Mesenchymal stem cell (in vitro differentiated cells and primary cell): ENCODE results near the gene PPHLN1.

Experiments
- DNase-seq: peaks from one replicate; pipeline ENCODE4 v3.0.0-alpha.2; 2013
- H2AFZ ChIP-seq: one replicate; pipeline ENCODE4 v1.6.1; 2013; ENCODE audit warnings: low read depth, mild to moderate bottlenecking, control low read depth, inconsistent platforms, low read length, moderate library complexity
- H2AK5ac ChIP-seq: 2 replicates; pipeline ENCODE4 v1.6.1; 2013; ENCODE audit warnings: low read length, moderate library complexity, mild to moderate bottlenecking, inconsistent platforms; ENCODE audit not compliant: severe bottlenecking
- H2BK120ac ChIP-seq: one replicate; pipeline ENCODE4 v1.6.1; 2013; ENCODE audit warnings: low read depth, mild to moderate bottlenecking, inconsistent platforms, low read length, moderate library complexity
- H2BK12ac ChIP-seq, 2 experiments: one replicate each; pipeline ENCODE4 v1.6.1; 2013; ENCODE audit warnings: inconsistent platforms in 2 of 2, low read length in 2 of 2, mild to moderate bottlenecking in 2 of 2, moderate library complexity in 2 of 2, control low read depth in 1 of 2
- H2BK15ac ChIP-seq: one replicate; pipeline ENCODE4 v1.6.1; 2013; ENCODE audit warnings: mild to moderate bottlenecking, low read depth, inconsistent platforms; ENCODE audit not compliant: poor library complexity, severe bottlenecking
- H2BK5ac ChIP-seq: 2 replicates; pipeline ENCODE4 v1.6.1; 2013; ENCODE audit warnings: low read depth, mild to moderate bottlenecking, low read length, control low read depth, inconsistent platforms; ENCODE audit not compliant: poor library complexity, severe bottlenecking
- H3K14ac ChIP-seq, 2 experiments: one replicate each; pipeline ENCODE4 v1.6.1; 2013; ENCODE audit warnings: inconsistent platforms in 2 of 2, low read length in 2 of 2, control low read depth in 1 of 2, mild to moderate bottlenecking in 1 of 2, moderate library complexity in 1 of 2
- H3K18ac ChIP-seq, 2 experiments: one replicate each; pipeline ENCODE4 v1.6.1; 2013; ENCODE audit warnings: inconsistent platforms in 2 of 2, low read length in 2 of 2, control low read depth in 1 of 2, low read depth in 1 of 2, mild to moderate bottlenecking in 1 of 2
- H3K23ac ChIP-seq, 2 experiments: one replicate each; pipeline ENCODE4 v1.6.1; 2013; ENCODE audit warnings: inconsistent platforms in 2 of 2, low read length in 2 of 2, mild to moderate bottlenecking in 2 of 2, moderate library complexity in 2 of 2, control low read depth in 1 of 2
- H3K27ac ChIP-seq: 2 replicates; pipeline ENCODE4 v1.5.1; 2013; ENCODE audit warnings: mild to moderate bottlenecking, moderate library complexity, low read length, control low read depth, inconsistent platforms; ENCODE audit not compliant: poor library complexity, severe bottlenecking
- H3K27me3 ChIP-seq, 2 experiments: 2 replicates each; pipeline versions ENCODE4 v1.6.1 to v1.7.0; 2013; ENCODE audit warnings: low read length in 2 of 2, mild to moderate bottlenecking in 2 of 2, moderate library complexity in 2 of 2, control low read depth in 1 of 2, inconsistent platforms in 1 of 2; ENCODE audit not compliant: control insufficient read depth in 1 of 2, insufficient read depth in 1 of 2
- H3K36me3 ChIP-seq, 2 experiments: 2 replicates each; pipeline versions ENCODE4 v1.6.1 to v1.7.0; 2013; ENCODE audit warnings: low read length in 2 of 2, control low read depth in 1 of 2, inconsistent platforms in 1 of 2, low read depth in 1 of 2, mild to moderate bottlenecking in 1 of 2; ENCODE audit not compliant: insufficient read depth in 2 of 2, control insufficient read depth in 1 of 2
- H3K4ac ChIP-seq, 2 experiments: one replicate each; pipeline ENCODE4 v1.6.1; 2013; ENCODE audit warnings: inconsistent platforms in 2 of 2, low read length in 2 of 2, mild to moderate bottlenecking in 2 of 2, moderate library complexity in 2 of 2, control low read depth in 1 of 2, low read depth in 1 of 2
- H3K4me1 ChIP-seq: 2 replicates; pipeline ENCODE4 v1.6.1; 2013; ENCODE audit warnings: low read depth, low read length, control low read depth; ENCODE audit not compliant: control insufficient read depth, insufficient read depth
- H3K4me2 ChIP-seq: 2 replicates; pipeline ENCODE4 v1.6.1; 2013; ENCODE audit warnings: low read length, mild to moderate bottlenecking, inconsistent platforms; ENCODE audit not compliant: poor library complexity, severe bottlenecking
- H3K4me3 ChIP-seq, 2 experiments: 2 replicates each; pipeline versions ENCODE4 v1.5.1 to v1.7.0; 2013; ENCODE audit warnings: low read length in 2 of 2, mild to moderate bottlenecking in 2 of 2, control low read depth in 1 of 2, low read depth in 1 of 2; ENCODE audit not compliant: insufficient read depth in 1 of 2
- H3K79me1 ChIP-seq: replicated peaks from 2 replicates; pipeline ENCODE4 v1.6.1; 2013; ENCODE audit warnings: mild to moderate bottlenecking, control low read depth, low read length, inconsistent platforms; ENCODE audit not compliant: poor library complexity, severe bottlenecking
- H3K9ac ChIP-seq: 2 replicates; pipeline ENCODE4 v1.7.0; 2013; ENCODE audit warnings: mild to moderate bottlenecking, low read length, moderate library complexity
- H3K9me3 ChIP-seq: 2 replicates; pipeline ENCODE4 v1.7.0; 2013; ENCODE audit warnings: mild to moderate bottlenecking, low read length; ENCODE audit not compliant: control insufficient read depth
- H4K8ac ChIP-seq: one replicate; pipeline ENCODE4 v1.6.1; 2013; ENCODE audit warnings: inconsistent platforms, mild to moderate bottlenecking, low read length, moderate library complexity
- H4K91ac ChIP-seq: one replicate; pipeline ENCODE4 v1.6.1; 2013; ENCODE audit warnings: mild to moderate bottlenecking, low read length, inconsistent platforms
- WGBS: methylation state at CpG from one replicate; pipeline ENCODE4 v1.1.7; 2013; ENCODE audit warnings: mixed read lengths; 5-methylcytosine and 5-hydroxymethylcytosine counted together

The PPHLN1 gene

DNA sequence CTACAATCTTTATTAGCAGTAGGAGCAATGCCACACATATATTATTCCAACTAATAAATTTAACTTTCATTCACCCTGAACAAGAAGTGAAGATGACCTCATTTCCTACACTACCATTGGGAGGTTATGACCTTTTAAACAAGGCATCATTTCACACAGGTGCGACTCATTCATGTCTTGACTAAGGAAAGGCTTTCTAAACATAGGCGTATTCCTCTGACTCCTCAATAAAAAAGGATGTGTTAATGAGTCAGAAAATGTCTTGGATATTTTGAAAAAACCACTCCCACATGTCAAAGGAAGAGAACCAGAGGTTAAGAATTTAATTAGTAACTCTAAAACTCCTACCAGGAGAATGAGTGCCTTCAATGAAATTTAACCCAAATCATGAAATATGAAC is 148.4 kb downstream of the PPHLN1 start:
- H4K8ac ChIP-seq: no peak overlapping the region
- no peak overlapping the region for H4K91ac ChIP-seq
- peaks cover 12% of the 10 kb centered on the region for H3K4me1 ChIP-seq
- no peak overlapping the region for H2BK120ac ChIP-seq
- H2AFZ ChIP-seq: no peak overlapping the region
- no peak overlapping the region for H3K4me3 ChIP-seq
- no peaks in the 10 kb centered on the region for H3K27me3 ChIP-seq
- H2BK5ac ChIP-seq: no peak overlapping the region
- no peak overlapping the region for H3K14ac ChIP-seq
- DNase-seq: peak; percentile 6
- H3K9ac ChIP-seq: no peak overlapping the region
- peaks cover under 1 to 27% of the 10 kb centered on the region in 2 experiments for H3K36me3 ChIP-seq
- no peaks in the 10 kb centered on the region for H3K9me3 ChIP-seq
- no peak overlapping the region for H3K23ac ChIP-seq
- H3K18ac ChIP-seq: no peak overlapping the region
- H3K27ac ChIP-seq: peak overlapping the region; percentile 45
- no CpG with 5 or more reads among the region's 2 CpGs for WGBS
- no peak overlapping the region for H2BK12ac ChIP-seq
- no peaks in the 10 kb centered on the region for H3K79me1 ChIP-seq
- no peak overlapping the region for H3K4me2 ChIP-seq
- H2AK5ac ChIP-seq: no peak overlapping the region
- no peak overlapping the region for H2BK15ac ChIP-seq
- H3K4ac ChIP-seq: no peak overlapping the region

DNA sequence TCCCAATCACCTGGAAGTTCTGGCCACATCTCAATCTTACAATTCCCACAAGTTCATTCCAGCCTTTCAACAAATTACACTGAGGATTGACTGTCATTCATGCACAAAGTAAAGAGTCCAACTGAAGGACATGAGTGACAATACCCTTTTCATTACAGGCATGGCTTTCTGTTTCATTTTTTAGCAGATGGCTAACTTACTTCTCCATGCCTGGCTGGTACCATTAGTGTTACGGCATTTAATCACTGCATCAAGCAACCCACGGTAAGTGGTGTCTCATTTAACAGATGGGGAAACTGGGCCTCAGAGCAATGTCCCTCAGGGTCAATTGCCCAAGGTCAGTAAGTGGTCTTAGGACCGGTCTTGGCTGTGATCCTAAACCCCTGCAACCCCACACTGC is 149.1 kb downstream of the PPHLN1 start:
- Histone ChIP-seq H3K14ac (no peak overlapping the region), H2AFZ (no peak overlapping the region), H3K9me3 (no peaks in the 10 kb centered on the region), H3K4ac (no peak overlapping the region), H4K8ac (no peak overlapping the region), H4K91ac (no peak overlapping the region), H2BK12ac (no peak overlapping the region), H3K36me3 (peaks cover 0 to 20% of the 10 kb centered on the region in 2 experiments), H3K27me3 (no peaks in the 10 kb centered on the region), H3K4me1 (peaks cover 11% of the 10 kb centered on the region), H3K4me3 (no peak overlapping the region), H2BK15ac (no peak overlapping the region), H2AK5ac (peak overlapping the region; percentile 69), H3K18ac (no peak overlapping the region), H3K9ac (no peak overlapping the region), H3K23ac (no peak overlapping the region), H2BK5ac (no peak overlapping the region), H3K27ac (peak overlapping the region; percentile 45), H3K79me1 (no peaks in the 10 kb centered on the region), H3K4me2 (no peak overlapping the region), H2BK120ac (no peak overlapping the region)
- no peak for DNase-seq
- WGBS: 76% methylated on average over 3 of the region's 3 CpGs

DNA sequence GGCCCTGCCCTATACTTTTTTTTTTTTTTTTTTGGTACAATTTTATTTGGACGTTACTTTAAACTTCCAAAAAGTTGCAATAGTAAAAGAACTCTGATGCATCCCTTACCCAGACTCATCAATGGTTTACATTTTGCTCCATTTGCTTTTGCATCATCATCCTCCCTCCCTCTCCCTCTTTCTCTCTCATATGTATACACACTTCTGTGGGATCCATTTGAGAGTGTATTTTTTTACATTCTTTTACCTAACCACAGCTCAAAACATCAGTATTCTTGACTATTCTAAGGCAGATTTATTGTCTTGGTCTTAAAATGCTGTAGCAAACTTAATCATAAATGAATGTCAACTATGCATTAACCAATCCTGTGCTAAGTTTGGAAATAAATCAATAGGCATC is 152.0 kb downstream of the PPHLN1 start:
- Histone ChIP-seq H3K36me3 (no peaks in the 10 kb centered on the region), H3K9ac (no peak overlapping the region), H3K4me2 (no peak overlapping the region), H2AK5ac (no peak overlapping the region), H3K9me3 (no peaks in the 10 kb centered on the region), H2AFZ (no peak overlapping the region), H3K4me3 (no peak overlapping the region), H3K4ac (no peak overlapping the region), H3K4me1 (peaks cover 7% of the 10 kb centered on the region), H4K8ac (no peak overlapping the region), H2BK12ac (no peak overlapping the region), H2BK120ac (no peak overlapping the region), H3K27ac (no peak overlapping the region), H3K18ac (no peak overlapping the region), H2BK15ac (no peak overlapping the region), H3K27me3 (no peaks in the 10 kb centered on the region), H3K23ac (no peak overlapping the region), H2BK5ac (no peak overlapping the region), H3K79me1 (no peaks in the 10 kb centered on the region), H3K14ac (no peak overlapping the region), H4K91ac (no peak overlapping the region)
- DNase-seq: peak; percentile 46
- WGBS: 88% methylated on average over 1 of the region's 1 CpG

DNA sequence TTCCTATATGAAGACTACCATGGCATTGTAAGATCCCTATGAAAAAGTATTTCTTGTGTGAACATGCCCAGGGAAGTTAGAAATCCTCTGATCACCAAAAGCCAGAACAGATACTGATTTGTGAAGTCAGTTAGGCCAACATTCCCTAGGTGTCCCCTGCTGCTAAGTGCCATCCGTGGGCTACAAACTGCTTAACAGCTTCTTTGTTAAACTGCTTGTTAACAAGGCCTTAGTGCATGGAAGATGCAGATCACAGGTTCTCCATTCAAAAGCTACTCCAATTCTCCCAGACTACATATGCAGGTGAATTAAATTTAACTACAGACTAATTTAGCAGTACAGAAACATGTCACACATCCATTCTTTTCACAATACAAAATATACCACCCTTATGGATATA is 155.4 kb downstream of the PPHLN1 start:
- H3K27ac ChIP-seq: peak overlapping the region; percentile 46
- H3K4me3 ChIP-seq: peak overlapping the region in 1 of 2 experiments; percentile 90
- no peak overlapping the region for H2AFZ ChIP-seq
- H3K4me1 ChIP-seq: peaks cover 2% of the 10 kb centered on the region
- no peaks in the 10 kb centered on the region for H3K9me3 ChIP-seq
- H2BK15ac ChIP-seq: no peak overlapping the region
- H4K8ac ChIP-seq: no peak overlapping the region
- H4K91ac ChIP-seq: no peak overlapping the region
- peak overlapping the region; percentile 49 for H3K4me2 ChIP-seq
- H3K18ac ChIP-seq: no peak overlapping the region
- no peak overlapping the region for H3K14ac ChIP-seq
- H3K9ac ChIP-seq: peak overlapping the region; percentile 93
- no peak overlapping the region for H2BK120ac ChIP-seq
- no peaks in the 10 kb centered on the region for H3K36me3 ChIP-seq
- no peak overlapping the region for H2BK12ac ChIP-seq
- no peaks in the 10 kb centered on the region for H3K27me3 ChIP-seq
- H2BK5ac ChIP-seq: no peak overlapping the region
- no peak overlapping the region for H2AK5ac ChIP-seq
- no peak overlapping the region for H3K4ac ChIP-seq
- 56% methylated on average over 1 of the region's 1 CpG for WGBS
- H3K79me1 ChIP-seq: peaks cover 2% of the 10 kb centered on the region
- H3K23ac ChIP-seq: no peak overlapping the region
- no peak for DNase-seq
